ENCODE measurements around the gene SURF1.

SURF1 gene

DNA sequence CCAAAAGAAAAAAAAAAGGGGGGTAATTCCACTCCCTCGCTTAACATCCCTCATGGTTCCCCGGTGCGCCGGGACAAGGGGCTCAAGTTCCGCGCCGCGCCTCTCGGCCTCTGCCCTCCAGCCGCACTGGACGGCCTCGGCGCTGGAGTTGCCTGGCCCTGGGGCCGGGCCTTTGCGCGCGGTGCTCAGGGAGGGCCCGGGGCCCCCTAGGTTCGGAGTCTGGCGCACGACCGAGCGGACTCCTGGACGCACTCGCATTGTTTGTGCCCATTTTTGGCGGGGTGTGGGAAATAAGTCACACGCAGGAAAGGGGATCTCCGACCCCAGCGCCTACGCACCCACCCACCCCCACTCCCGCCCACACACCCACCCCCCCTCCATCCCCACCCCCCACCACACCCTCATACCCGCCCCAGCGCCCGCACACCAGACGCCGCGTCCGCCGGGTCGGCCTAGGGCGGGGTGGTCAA lies 8.7 kb downstream of the SURF1 start:
- DNase-seq (ENCODE audit: low read depth) = peak; percentile 66
- no peak for TF ChIP-seq MYC (IDR thresholded peaks at IDR 0.05; ENCODE audit: low read depth, low read length)
- no peak for TF ChIP-seq POLR2A (IDR thresholded peaks at IDR 0.05; ENCODE audit: extremely low read depth, insufficient read length)
- TF ChIP-seq, protein P1, sequence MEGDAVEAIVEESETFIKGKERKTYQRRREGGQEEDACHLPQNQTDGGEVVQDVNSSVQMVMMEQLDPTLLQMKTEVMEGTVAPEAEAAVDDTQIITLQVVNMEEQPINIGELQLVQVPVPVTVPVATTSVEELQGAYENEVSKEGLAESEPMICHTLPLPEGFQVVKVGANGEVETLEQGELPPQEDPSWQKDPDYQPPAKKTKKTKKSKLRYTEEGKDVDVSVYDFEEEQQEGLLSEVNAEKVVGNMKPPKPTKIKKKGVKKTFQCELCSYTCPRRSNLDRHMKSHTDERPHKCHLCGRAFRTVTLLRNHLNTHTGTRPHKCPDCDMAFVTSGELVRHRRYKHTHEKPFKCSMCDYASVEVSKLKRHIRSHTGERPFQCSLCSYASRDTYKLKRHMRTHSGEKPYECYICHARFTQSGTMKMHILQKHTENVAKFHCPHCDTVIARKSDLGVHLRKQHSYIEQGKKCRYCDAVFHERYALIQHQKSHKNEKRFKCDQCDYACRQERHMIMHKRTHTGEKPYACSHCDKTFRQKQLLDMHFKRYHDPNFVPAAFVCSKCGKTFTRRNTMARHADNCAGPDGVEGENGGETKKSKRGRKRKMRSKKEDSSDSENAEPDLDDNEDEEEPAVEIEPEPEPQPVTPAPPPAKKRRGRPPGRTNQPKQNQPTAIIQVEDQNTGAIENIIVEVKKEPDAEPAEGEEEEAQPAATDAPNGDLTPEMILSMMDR (IDR thresholded peaks at IDR 0.05; ENCODE audit: low read depth, low read length) = no peak
- TF ChIP-seq, protein P2, sequence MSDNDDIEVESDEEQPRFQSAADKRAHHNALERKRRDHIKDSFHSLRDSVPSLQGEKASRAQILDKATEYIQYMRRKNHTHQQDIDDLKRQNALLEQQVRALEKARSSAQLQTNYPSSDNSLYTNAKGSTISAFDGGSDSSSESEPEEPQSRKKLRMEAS (IDR thresholded peaks at IDR 0.05; ENCODE audit: low read depth, low read length) = no peak
- H3K4me3 ChIP-seq (ENCODE audit: low read depth, low read length) = peak overlapping the region; percentile 81

DNA sequence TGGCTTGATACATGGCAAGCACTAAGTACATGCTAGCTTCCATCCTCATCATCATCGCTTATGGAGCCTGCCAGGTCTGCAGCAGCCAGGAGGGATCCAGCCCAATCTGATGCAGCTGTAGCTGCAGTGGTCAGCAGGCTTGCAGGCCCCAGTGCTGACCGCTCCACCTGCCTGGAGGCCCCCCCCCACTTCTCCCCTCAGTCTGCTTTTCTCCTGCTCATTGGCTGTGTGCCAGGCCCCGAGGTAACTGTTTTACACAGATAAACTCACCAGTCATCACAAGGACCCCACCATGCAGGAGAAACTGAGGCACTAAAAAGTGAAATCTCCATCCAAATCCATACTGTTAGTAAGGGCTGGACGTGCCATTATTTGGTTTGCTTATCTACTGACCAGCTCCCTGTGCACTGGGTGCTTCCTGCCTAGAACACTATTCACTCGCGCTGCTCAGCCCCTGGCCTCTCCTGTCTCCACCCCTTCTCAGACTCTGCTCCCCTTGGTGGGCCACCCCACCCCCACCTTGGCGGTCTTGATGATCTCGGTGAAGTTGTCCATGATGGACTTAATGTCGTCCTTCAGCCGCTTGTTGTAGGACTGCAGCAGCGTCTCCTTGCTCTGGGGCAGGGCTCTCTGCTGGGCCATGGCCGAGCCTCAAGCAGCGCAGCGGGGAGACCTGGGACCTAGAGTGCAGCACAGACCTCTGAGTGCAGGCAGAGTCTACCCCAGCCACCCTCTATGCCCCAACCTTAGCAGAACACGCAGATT lies 10.1 kb downstream of the SURF1 start:
- TF ChIP-seq, protein P2 (IDR thresholded peaks at IDR 0.05; ENCODE audit: low read depth, low read length) = no peak
- no peak for TF ChIP-seq MYC (IDR thresholded peaks at IDR 0.05; ENCODE audit: low read depth, low read length)
- no peak for TF ChIP-seq POLR2A (IDR thresholded peaks at IDR 0.05; ENCODE audit: extremely low read depth, insufficient read length)
- TF ChIP-seq, protein P1 (IDR thresholded peaks at IDR 0.05; ENCODE audit: low read depth, low read length) = no peak
- no peak for DNase-seq (ENCODE audit: low read depth)

DNA sequence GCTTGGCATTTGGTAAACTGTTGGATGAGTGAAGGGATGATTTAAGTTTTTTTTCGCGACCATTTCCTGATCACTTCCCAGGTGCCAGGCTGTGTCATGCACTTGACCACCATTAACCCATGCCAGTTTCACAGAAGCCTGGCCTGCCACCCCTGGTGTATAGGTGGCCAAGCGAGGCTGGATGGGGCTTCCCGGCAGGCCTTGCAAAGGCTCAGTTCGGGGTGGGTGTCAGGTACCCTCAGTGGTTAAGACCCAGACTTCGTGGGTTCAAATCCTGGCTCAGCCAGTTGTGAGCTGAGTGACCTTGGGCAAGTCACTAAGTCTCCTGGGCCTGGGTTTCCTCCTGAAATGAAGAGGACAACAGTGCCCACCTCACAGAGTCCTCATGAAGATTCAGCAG lies 10.7 kb downstream of the SURF1 start:
- TF ChIP-seq POLR2A (IDR thresholded peaks at IDR 0.05; ENCODE audit: extremely low read depth, insufficient read length) (no peak), MYC (IDR thresholded peaks at IDR 0.05; ENCODE audit: low read depth, low read length) (no peak)
- TF ChIP-seq, protein P2 (IDR thresholded peaks at IDR 0.05; ENCODE audit: low read depth, low read length) = no peak
- TF ChIP-seq, protein P1 (IDR thresholded peaks at IDR 0.05; ENCODE audit: low read depth, low read length) = no peak
- no peak overlapping the region for H3K4me3 ChIP-seq (ENCODE audit: low read depth, low read length)
- no peak for DNase-seq (ENCODE audit: low read depth)

More for the DNA sequence above, 10.1 kb downstream of the SURF1 start:
- peak overlapping the region; percentile 81 for H3K4me3 ChIP-seq (ENCODE audit: low read depth, low read length)

DNA sequence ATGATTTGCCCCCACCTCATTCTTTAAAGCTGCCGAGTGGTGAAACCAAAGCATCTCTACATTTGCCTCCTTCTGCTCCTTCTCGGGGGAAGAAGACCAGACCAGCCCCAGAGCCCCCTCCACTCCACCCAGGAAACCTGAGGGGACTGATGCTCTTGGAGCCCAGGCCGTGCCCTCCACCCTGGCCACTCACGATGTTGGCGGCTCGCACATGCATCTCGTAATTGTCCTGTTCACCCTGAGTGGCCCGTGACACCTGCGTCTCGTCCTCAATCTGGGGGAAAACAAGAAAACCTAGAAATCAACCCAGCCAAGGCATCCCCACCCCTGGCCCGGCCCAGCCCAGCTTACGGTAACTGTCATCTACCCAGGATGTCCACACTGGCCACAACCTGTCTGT lies 11.3 kb downstream of the SURF1 start:
- DNase-seq (ENCODE audit: low read depth) = no peak
- H3K4me3 ChIP-seq (ENCODE audit: low read depth, low read length) = no peak overlapping the region
- TF ChIP-seq, protein P2 (IDR thresholded peaks at IDR 0.05; ENCODE audit: low read depth, low read length) = no peak
- TF ChIP-seq MYC (IDR thresholded peaks at IDR 0.05; ENCODE audit: low read depth, low read length) = no peak
- TF ChIP-seq, protein P1 (IDR thresholded peaks at IDR 0.05; ENCODE audit: low read depth, low read length) = no peak
- no peak for TF ChIP-seq POLR2A (IDR thresholded peaks at IDR 0.05; ENCODE audit: extremely low read depth, insufficient read length)

DNA sequence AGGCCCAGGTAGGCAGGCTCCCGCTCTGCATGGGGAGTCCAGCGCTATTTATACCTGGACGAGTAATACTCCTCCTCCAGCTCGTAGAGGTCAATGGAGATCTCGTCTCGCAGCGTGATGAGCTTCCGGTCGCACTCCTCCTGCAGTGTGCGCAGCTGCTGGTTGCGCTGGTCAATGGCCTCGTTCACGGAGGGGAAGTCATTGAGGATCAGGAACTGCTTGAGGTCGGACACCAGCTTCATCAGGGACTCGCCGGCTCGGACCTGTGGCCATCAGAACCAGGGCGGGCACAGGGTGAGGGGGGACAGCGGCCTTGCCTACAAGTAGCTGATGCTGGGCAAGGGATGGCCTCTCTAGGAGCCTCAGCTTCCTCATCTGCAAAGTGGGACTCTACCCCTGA lies 12.2 kb downstream of the SURF1 start:
- TF ChIP-seq, protein P1 (IDR thresholded peaks at IDR 0.05; ENCODE audit: low read depth, low read length) = no peak
- TF ChIP-seq POLR2A (IDR thresholded peaks at IDR 0.05; ENCODE audit: extremely low read depth, insufficient read length) (no peak), MYC (IDR thresholded peaks at IDR 0.05; ENCODE audit: low read depth, low read length) (no peak)
- TF ChIP-seq, protein P2 (IDR thresholded peaks at IDR 0.05; ENCODE audit: low read depth, low read length) = no peak
- no peak for DNase-seq (ENCODE audit: low read depth)
- no peak overlapping the region for H3K4me3 ChIP-seq (ENCODE audit: low read depth, low read length)

Measured in NB4 (cell line).